Activated CD4-positive, alpha-beta T cell treated with anti-CD3 and anti-CD28 coated beads for 48 hours (primary cell): ENCODE results near the gene CEACAM3.

ENCODE experiments used
- DNase-seq: peaks from one replicate; pipeline ENCODE4 v3.0.0-alpha.2; 2020

The CEACAM3 gene

DNA sequence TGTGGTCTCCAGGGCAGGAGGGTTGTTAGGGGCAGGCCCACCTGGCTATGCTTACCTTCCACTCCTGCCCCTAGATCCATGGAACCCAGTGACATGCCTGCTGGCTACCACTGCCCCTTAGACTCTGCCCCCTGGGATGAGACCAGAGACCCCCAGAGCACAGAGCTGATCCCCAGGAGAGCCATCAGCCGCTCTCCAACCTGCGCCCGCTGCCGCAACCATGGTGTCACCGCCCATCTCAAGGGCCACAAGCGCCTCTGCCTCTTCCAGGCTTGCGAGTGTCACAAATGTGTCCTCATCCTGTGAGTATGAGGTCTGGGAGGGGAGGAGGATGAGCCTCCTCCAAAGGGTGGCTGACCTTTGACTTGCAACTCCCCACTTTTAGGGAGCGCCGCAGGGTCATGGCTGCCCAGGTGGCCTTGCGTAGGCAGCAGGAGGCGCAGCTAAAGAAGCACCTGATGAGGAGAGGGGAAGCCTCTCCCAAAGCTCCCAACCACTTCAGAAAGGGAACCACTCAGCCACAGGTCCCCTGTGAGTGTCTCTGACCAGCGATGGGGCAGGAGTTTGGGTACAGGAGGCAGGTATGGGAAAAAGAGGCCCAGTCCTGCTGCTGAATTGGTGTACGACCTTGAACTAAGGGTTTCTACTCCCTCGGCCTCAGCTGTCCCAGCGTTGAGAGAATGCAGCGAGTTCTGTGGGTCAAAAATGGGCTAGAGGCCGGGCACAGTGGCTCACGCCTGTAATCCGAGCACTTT, 51.1 kb downstream of the CEACAM3 start:
- DNase-seq, result no peak

DNA sequence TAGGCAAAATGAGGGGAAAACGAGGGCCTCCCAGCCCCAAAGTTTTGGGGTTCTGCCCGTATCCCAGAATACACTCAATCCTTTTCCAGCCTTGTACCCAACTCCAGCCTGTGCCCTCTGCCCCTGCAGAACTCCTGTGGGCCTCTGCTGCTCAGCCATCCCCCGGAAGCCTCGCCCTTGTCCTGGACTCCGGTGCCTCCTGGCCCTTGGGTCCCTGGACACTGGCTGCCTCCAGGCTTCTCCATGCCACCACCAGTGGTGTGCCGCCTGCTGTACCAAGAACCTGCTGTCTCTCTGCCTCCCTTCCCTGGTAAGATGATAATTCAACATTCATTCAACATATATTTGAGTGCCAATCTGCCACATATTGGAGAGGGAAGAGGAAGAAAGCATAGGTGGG, 52.3 kb downstream of the CEACAM3 start:
- DNase-seq, result no peak

DNA sequence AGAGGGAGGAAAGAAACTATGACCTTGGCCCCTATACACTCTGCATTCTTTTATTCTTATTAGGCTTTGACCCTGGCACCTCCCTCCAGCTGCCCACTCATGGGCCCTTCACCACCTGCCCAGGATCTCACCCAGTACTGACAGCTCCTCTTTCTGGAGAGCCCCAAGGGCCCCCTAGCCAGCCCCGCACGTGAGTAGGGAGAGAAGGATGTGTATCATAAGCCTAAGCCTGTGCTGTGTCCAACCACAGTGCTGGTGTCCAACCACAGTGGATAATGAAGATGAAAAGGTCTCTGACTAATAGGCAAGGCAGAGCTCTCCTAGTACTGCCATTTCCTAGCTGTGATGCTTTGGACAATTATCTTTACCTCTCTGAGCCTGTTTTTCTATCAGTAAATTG, 52.7 kb downstream of the CEACAM3 start:
- no peak for DNase-seq

DNA sequence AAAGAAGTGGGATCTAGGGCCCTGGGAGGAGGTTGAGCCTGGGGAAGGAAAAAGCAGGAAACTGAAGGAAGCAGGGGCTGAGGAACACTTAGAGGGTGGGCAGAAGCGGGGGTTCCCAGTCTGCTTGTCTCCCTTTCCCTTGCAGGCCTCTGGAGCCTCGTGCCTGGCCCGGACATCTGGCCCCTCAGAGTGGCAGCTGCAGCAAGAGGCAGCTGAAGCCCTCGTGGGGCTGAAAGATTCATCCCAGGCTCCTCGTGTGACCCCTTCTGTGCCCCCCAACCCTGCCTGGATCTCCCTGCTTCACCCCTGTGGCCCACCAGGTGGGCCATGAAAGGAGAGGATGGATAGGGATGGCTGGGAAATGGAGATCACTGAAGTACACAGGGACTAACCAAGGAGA, 54.0 kb downstream of the CEACAM3 start:
- no peak for DNase-seq

DNA sequence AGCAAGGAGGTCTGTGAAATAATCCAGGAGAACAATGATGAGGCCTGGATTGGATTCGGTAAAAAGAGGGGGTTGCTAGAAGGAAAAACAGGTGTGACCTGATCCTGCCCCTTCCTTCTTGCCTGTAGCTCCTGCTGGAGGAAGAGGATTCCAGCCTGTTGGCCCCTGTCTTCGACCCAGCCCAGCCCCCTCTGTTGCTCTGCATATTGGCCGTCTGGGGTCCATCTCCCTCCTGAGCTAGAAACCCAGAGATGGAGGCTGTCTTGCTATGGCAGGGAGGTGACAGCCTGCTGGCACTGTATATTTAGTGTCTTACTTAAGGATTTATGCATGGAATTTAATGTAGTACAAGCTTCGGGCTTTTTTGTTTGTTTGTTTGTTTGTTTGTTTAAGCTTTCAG, 55.1 kb downstream of the CEACAM3 start:
- no peak for DNase-seq

DNA sequence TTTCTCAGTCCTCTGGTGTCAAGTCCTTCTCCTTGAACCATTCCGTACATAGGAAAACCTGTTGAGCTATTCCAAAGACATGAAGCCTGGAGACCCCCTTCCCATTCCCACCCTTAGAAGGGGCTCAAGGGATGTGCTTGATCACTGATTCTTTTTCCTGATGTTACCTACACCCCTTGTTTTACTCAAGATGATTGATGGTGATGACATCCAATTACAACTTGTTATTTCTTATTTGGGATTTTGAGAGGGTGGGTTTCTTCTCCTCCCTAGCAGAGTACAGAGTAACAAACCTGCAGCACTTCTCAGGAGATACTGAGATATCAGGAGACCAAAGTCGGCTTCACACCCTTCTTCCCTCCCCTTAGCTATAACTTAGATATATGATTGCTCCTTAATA, 57.0 kb downstream of the CEACAM3 start:
- DNase-seq, result no peak

DNA sequence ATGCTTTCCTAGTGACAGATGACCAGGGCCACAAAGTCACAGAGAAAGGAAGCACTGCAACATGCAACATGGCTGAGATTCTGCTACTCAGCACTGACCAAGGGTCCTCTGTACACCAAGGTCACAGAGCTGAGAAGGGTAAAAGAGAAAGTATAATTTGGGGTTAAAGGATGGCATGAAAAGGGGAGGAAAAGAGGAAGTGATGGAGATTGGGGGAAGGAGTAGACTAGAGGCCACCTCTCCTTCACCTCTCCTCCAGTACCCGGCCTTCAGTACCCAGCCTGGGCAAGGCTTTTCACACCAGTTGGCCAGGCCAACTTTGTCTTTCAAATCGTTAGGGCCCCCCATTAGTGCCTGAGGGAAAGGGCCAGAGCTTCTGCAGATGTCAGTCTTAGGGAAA, 57.4 kb downstream of the CEACAM3 start:
- no peak for DNase-seq

DNA sequence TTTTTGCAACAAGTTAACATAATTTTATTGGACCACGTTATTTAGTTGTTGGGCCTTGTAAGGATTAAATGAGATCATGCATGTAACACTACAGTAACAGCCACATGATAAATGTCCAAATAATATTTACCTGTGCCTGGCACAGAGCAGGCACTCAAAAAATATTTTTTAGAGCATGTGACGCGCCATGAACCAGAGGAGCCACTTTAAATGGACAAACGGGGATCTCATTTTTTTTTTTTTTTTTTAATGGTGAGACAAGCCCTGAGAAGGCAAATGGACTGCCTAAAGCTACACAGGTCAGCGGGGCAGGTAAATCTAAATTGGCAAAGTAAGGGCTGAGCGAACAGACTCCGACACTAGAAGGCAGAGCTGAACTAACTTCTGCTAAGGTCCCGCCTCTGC, 62.8 kb downstream of the CEACAM3 start:
- no peak for DNase-seq

DNA sequence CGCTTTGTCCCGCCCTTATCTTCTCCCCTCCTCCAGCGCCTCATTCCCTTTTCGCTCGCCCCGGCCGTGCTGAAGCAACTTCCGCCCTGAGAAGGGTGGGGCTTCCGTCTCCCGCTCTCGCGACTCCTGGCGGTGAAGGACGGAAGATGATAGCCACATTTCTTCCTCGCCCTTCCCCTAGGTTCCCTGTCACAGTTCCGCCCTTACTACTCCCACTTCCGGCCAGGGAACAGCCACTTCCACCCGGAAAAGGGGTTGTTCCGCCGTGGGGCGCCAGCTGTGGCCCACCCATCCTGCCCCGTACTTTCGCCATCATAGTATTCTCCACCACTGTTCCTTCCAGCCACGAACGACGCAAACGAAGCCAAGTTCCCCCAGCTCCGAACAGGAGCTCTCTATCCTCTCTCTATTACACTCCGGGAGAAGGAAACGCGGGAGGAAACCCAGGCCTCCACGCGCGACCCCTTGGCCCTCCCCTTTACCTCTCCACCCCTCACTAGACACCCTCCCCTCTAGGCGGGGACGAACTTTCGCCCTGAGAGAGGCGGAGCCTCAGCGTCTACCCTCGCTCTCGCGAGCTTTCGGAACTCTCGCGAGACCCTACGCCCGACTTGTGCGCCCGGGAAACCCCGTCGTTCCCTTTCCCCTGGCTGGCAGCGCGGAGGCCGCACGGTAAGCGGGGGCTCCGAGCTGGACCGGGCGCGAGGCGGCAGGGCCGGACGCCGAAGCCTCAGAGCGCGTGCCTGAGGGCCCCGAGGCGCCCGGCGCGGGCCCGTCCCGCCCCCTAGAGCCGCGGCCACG, 63.4 kb downstream of the CEACAM3 start, which contains the start of gene RPS19:
RPS19 (plus strand) TSS at position 638 of the 801 bp plus-strand sequence. CDS start 520 bp downstream, outside the sequence.
- peak; percentile 99 for DNase-seq

DNA sequence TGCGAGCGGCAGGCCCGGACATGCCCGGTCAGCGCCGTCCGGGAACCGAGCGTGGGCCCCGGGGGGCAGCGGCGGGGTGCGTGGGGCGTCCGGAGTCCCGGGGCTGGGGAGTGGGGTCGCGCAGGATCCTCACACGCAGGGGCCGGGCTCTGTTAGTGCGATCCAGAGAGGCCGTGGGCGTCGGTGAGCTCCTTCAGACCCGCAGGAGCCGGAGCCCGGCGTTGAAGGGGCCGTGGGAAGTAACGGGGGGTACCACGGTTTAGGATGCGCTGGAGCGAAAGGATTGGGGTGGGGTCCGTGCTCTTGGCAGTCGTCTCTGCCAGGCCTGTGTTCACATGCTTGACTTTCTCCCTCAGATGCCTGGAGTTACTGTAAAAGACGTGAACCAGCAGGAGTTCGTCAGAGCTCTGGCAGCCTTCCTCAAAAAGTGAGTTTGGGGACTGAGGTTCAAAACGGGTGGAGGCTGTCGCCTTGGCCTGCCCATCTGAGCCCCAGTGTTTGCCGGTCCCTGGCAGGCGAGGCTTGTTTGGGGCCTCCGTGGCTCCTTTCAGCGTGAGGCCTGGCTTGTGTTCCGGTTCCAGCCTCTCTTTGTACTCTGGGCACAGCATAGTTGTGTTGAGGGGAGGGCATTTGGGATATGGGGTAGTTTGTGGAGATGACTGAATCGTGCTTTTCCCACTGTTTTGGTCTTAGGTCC, 64.2 kb downstream of the CEACAM3 start:
- DNase-seq, result peak; percentile 57
